H9 (cell line): Measurements from ENCODE around the gene MPST. TPM values are rescaled to one million over a fixed set of nuclear protein-coding genes. Genes with fewer than 3 reads are reported as not detected.

Source experiments
- DNase-seq: peaks from one replicate; pipeline ENCODE4 v3.0.0-alpha.2; 2017
- H2AFZ ChIP-seq: one replicate; pipeline ENCODE4 v1.6.1; 2013; ENCODE audit warnings: mild to moderate bottlenecking, low read length, control low read depth, moderate library complexity
- H2AK5ac ChIP-seq: 2 replicates; pipeline ENCODE4 v1.6.1; 2013; ENCODE audit warnings: low read length, control low read depth, mixed read lengths; ENCODE audit not compliant: insufficient read length
- H2BK120ac ChIP-seq: one replicate; pipeline ENCODE4 v1.6.1; 2013; ENCODE audit warnings: low read depth, mild to moderate bottlenecking, low read length, control low read depth, inconsistent platforms; ENCODE audit not compliant: poor library complexity, severe bottlenecking
- H2BK12ac ChIP-seq: 2 replicates; pipeline ENCODE4 v1.6.1; 2013; ENCODE audit warnings: low read length, control low read depth, mixed read lengths, low read depth; ENCODE audit not compliant: insufficient read length
- H2BK15ac ChIP-seq: 2 replicates; pipeline ENCODE4 v1.6.1; 2013; ENCODE audit warnings: low read depth, low read length, control low read depth
- H2BK20ac ChIP-seq: one replicate; pipeline ENCODE4 v1.6.1; 2013; ENCODE audit warnings: low read depth, mild to moderate bottlenecking, low read length, control low read depth, inconsistent platforms; ENCODE audit not compliant: poor library complexity, severe bottlenecking
- H2BK5ac ChIP-seq: 2 replicates; pipeline ENCODE4 v1.6.1; 2013; ENCODE audit warnings: low read length, control low read depth, mixed read lengths; ENCODE audit not compliant: insufficient read length
- H3K14ac ChIP-seq: 2 replicates; pipeline ENCODE4 v1.6.1; 2013; ENCODE audit warnings: low read length, control low read depth; ENCODE audit not compliant: insufficient read depth
- H3K18ac ChIP-seq: 2 replicates; pipeline ENCODE4 v1.6.1; 2013; ENCODE audit warnings: low read depth, mild to moderate bottlenecking, mixed read lengths, low read length, control low read depth; ENCODE audit not compliant: insufficient read length
- H3K23ac ChIP-seq: 2 replicates; pipeline ENCODE4 v1.6.1; 2013; ENCODE audit warnings: low read length, control low read depth, mixed read lengths, low read depth; ENCODE audit not compliant: insufficient read length
- H3K23me2 ChIP-seq: 2 replicates; pipeline ENCODE4 v1.6.1; 2013; ENCODE audit warnings: low read depth, mild to moderate bottlenecking, mixed read lengths, low read length, control low read depth; ENCODE audit not compliant: insufficient read length, poor library complexity, severe bottlenecking
- H3K27ac ChIP-seq: 2 replicates; pipeline ENCODE4 v1.5.1; 2013; ENCODE audit warnings: low read length, control low read depth, mixed read lengths, low read depth; ENCODE audit not compliant: insufficient read length
- H3K27me3 ChIP-seq: 2 replicates; pipeline ENCODE4 v1.6.1; 2013; ENCODE audit warnings: low read length, control low read depth, inconsistent platforms; ENCODE audit not compliant: insufficient read depth
- H3K4ac ChIP-seq: 2 replicates; pipeline ENCODE4 v1.6.1; 2013; ENCODE audit warnings: low read depth, mild to moderate bottlenecking, control low read depth, inconsistent platforms, low read length, moderate library complexity
- H3K4me1 ChIP-seq: 2 replicates; pipeline ENCODE4 v1.6.1; 2013; ENCODE audit warnings: low read length, control low read depth, inconsistent platforms; ENCODE audit not compliant: insufficient read depth
- H3K4me2 ChIP-seq: 2 replicates; pipeline ENCODE4 v1.6.1; 2013; ENCODE audit warnings: low read length, control low read depth, mixed read lengths; ENCODE audit not compliant: insufficient read length, insufficient read depth
- H3K56ac ChIP-seq: 2 replicates; pipeline ENCODE4 v1.6.1; 2013; ENCODE audit warnings: low read depth, mild to moderate bottlenecking, mixed read lengths, low read length, control low read depth; ENCODE audit not compliant: insufficient read length
- H3K79me1 ChIP-seq: 2 replicates; pipeline ENCODE4 v1.6.1; 2013; ENCODE audit warnings: low read depth, mild to moderate bottlenecking, moderate library complexity, low read length, control low read depth, inconsistent platforms; ENCODE audit not compliant: insufficient read depth, poor library complexity, severe bottlenecking
- H3K79me2 ChIP-seq: 2 replicates; pipeline ENCODE4 v1.6.1; 2013; ENCODE audit warnings: low read length, control low read depth, inconsistent platforms; ENCODE audit not compliant: insufficient read depth
- H3K9ac ChIP-seq: 2 replicates; pipeline ENCODE4 v1.6.1; 2013; ENCODE audit warnings: low read length, control low read depth, mixed read lengths; ENCODE audit not compliant: insufficient read length; ENCODE audit errors: extremely low read depth
- H3K9me3 ChIP-seq: one replicate; pipeline ENCODE4 v1.6.1; 2013; ENCODE audit warnings: low read depth, low read length, inconsistent platforms; ENCODE audit not compliant: control insufficient read depth
- H3T11ph ChIP-seq: one replicate; pipeline ENCODE4 v1.6.1; 2013; ENCODE audit warnings: mild to moderate bottlenecking, low read length, control low read depth, inconsistent platforms
- H4K20me1 ChIP-seq: one replicate; pipeline ENCODE4 v1.6.1; 2013; ENCODE audit not compliant: control insufficient read depth, insufficient read length, insufficient read depth
- H4K5ac ChIP-seq: 2 replicates; pipeline ENCODE4 v1.6.1; 2013; ENCODE audit warnings: low read depth, mild to moderate bottlenecking, mixed read lengths, low read length, control low read depth; ENCODE audit not compliant: insufficient read length
- H4K8ac ChIP-seq: replicated peaks from 2 replicates; pipeline ENCODE4 v1.6.1; 2013; ENCODE audit warnings: low read length, control low read depth, mixed read lengths, low read depth; ENCODE audit not compliant: insufficient read length
- H4K91ac ChIP-seq: 2 replicates; pipeline ENCODE4 v1.6.1; 2013; ENCODE audit warnings: low read depth, mild to moderate bottlenecking, moderate library complexity, mixed read lengths, low read length, control low read depth; ENCODE audit not compliant: insufficient read length
- H3K27ac Mint-ChIP-seq, 3 experiments: 2 replicates in 2 of 3; 3 replicates in 1 of 3; pipeline ENCODE4 v1.8.0; 2020 to 2021; ENCODE audit warnings: mixed read lengths in 3 of 3, mild to moderate bottlenecking in 1 of 3, moderate library complexity in 1 of 3
- H3K27me3 Mint-ChIP-seq: 2 replicates; pipeline ENCODE4 v1.8.0; 2021; ENCODE audit warnings: low read depth, mild to moderate bottlenecking, moderate library complexity, mixed read lengths
- H3K36me3 Mint-ChIP-seq, 3 experiments: 2 replicates in 2 of 3; 3 replicates in 1 of 3; pipeline ENCODE4 v1.8.0; 2020 to 2021; ENCODE audit warnings: low read depth in 3 of 3, mixed read lengths in 3 of 3; ENCODE audit not compliant: insufficient read depth in 1 of 3
- H3K4me1 Mint-ChIP-seq, 2 experiments: 2 replicates each; pipeline ENCODE4 v1.8.0; 2020; ENCODE audit warnings: mixed read lengths in 2 of 2
- H3K4me3 Mint-ChIP-seq, 2 experiments: 2 replicates in 1 of 2; 3 replicates in 1 of 2; pipeline ENCODE4 v1.8.0; 2020 to 2021; ENCODE audit warnings: mild to moderate bottlenecking in 2 of 2, mixed read lengths in 2 of 2, moderate library complexity in 1 of 2
- H3K9me3 Mint-ChIP-seq, 2 experiments: 2 replicates in 1 of 2; 3 replicates in 1 of 2; pipeline ENCODE4 v1.8.0; 2020; ENCODE audit warnings: mild to moderate bottlenecking in 2 of 2, mixed read lengths in 2 of 2, moderate library complexity in 1 of 2
- CTCF ChIP-seq: fragments of 200-600 bp; sonication (generic); conservative IDR thresholded peaks from 3 replicates; pipeline ENCODE4 v1.8.0; 2021; ENCODE audit warnings: antibody characterized with exemption, mild to moderate bottlenecking
- WGBS: extraction: QIAGEN DNeasy Blood & Tissue Kit; methylation state at CpG from one replicate; pipeline ENCODE4 v1.1.7; 2013; ENCODE audit warnings: missing lambda C conversion rate, low lambda C conversion rate, mixed read lengths; ENCODE audit not compliant: insufficient read length; ENCODE audit errors: extremely low coverage; 5-methylcytosine and 5-hydroxymethylcytosine counted together
- total RNA-seq: library from RNA; stranded (reverse); gene quantifications from 2 replicates; pipeline ENCODE4 v1.2.1, GENCODE V29; 2021

The MPST gene
- total RNA-seq, 1 experiment from 2014 or later: 70.5 TPM

- no CpG with 5 or more reads among the region's 6 CpGs for WGBS
- Histone ChIP-seq H2AK5ac (no peak overlapping the region), H3K4me2 (no peak overlapping the region), H3T11ph (no peak overlapping the region), H2BK120ac (no peak overlapping the region), H3K9me3 (peaks cover under 1% of the 10 kb centered on the region), H3K9ac (no peak overlapping the region), H3K79me1 (no peaks in the 10 kb centered on the region), H3K14ac (no peak overlapping the region), H3K4me1 (no peaks in the 10 kb centered on the region), H2AFZ (no peak overlapping the region), H3K79me2 (no peaks in the 10 kb centered on the region), H4K91ac (no peak overlapping the region), H3K27ac (no peak overlapping the region), H3K23ac (no peak overlapping the region), H4K5ac (no peak overlapping the region), H3K18ac (no peak overlapping the region), H4K20me1 (no peaks in the 10 kb centered on the region), H3K27me3 (no peaks in the 10 kb centered on the region; the same call in 1 of the 2 replicates), H2BK20ac (no peak overlapping the region), H3K56ac (no peak overlapping the region), H3K4ac (no peak overlapping the region), H2BK15ac (no peak overlapping the region), H4K8ac (no peak overlapping the region), H2BK5ac (no peak overlapping the region), H3K23me2 (no peaks in the 10 kb centered on the region), H2BK12ac (no peak overlapping the region)
- no peak overlapping the region for H3K27ac Mint-ChIP-seq
- peaks cover 57% of the 10 kb centered on the region for H3K27me3 Mint-ChIP-seq
- TF ChIP-seq CTCF: peak; percentile 35; the same call in 1 of the 3 replicates
- peak; percentile 43 for DNase-seq
- H3K4me1 Mint-ChIP-seq: no peaks in the 10 kb centered on the region
- H3K36me3 Mint-ChIP-seq: peaks cover 0 to 2% (median under 1%) of the 10 kb centered on the region in 3 experiments; a peak in 3 of 7 replicates
- H3K4me3 Mint-ChIP-seq: no peak overlapping the region
- peaks cover 4 to 5% of the 10 kb centered on the region in 2 experiments; a peak in 4 of 5 replicates for H3K9me3 Mint-ChIP-seq
Observed at GRCh38 chr22:36991206-36991605, 28.3 kb upstream of the MPST start.
